HepG2 (cell line): Measurements from ENCODE around the gene MEX3A. TPM values are rescaled to one million over a fixed set of nuclear protein-coding genes. Genes with fewer than 3 reads are reported as not detected.

Experiments
- ATAC-seq: fragments of 200-7000 bp; cut with Tn5 transposase; 3 replicates; pipeline ENCODE4 v1.9.1; 2020; ENCODE audit warnings: mild to moderate bottlenecking, moderate library complexity
- BruUV-seq: library from RNA; stranded (reverse); fragments of 400-500 nt; replicated peaks from 2 replicates; lab custom pipeline; 2021; lab: Mats Ljungman, UMichigan
- CTCF ChIA-PET: fragments of 300-600 bp; formaldehyde crosslinking; extraction: SDS; loops from one replicate; lab custom pipeline; 2021; ENCODE audit warnings: low total read pairs, inconsistent platforms, low intra/inter-chr PET ratio; lab: Yijun Ruan, JAX
- POLR2A ChIA-PET: fragments of 350-600 bp; sonication (Branson Sonifier 250); formaldehyde crosslinking; loops from one replicate; lab custom pipeline; 2020; ENCODE audit warnings: antibody characterized with exemption, inconsistent platforms; lab: Yijun Ruan, JAX
- DNase-seq: peaks from one replicate; pipeline ENCODE4 v3.0.0-alpha.2; 2015; ENCODE audit warnings: low spot score
- FAIRE-seq: peaks from 3 replicates; lab custom pipeline; 2011; peaks lifted over from hg19 to GRCh38; lab: Jason Lieb, UNC
- H2AFZ ChIP-seq: one replicate; pipeline ENCODE4 v1.6.1; 2011; ENCODE audit warnings: low read length, inconsistent platforms
- H3K27ac ChIP-seq: fragments of 300-600 bp; 3 replicates; pipeline ENCODE4 v1.8.0; 2011; ENCODE audit warnings: mixed run types, mild to moderate bottlenecking, mixed read lengths, low read length, inconsistent platforms; ENCODE audit not compliant: insufficient read depth; ENCODE audit errors: extremely low read length
- H3K27me3 ChIP-seq, 2 experiments: fragments of 200-600 bp in 1 of 2; 2 replicates in 1 of 2; 3 replicates in 1 of 2; pipeline versions ENCODE4 v1.6.0 to v1.8.0; 2011; ENCODE audit warnings: low read length in 2 of 2, mild to moderate bottlenecking in 2 of 2, moderate library complexity in 2 of 2, inconsistent platforms in 1 of 2; ENCODE audit not compliant: insufficient read depth in 2 of 2, control insufficient read depth in 1 of 2
- H3K36me3 ChIP-seq, 2 experiments: fragments of 200-600 bp in 1 of 2; replicated peaks in 1 of 2; 2 replicates in 1 of 2; 3 replicates in 1 of 2; pipeline versions ENCODE4 v1.5.1 to v1.8.0; 2011; ENCODE audit warnings: low read length in 2 of 2, inconsistent platforms in 1 of 2; ENCODE audit not compliant: insufficient read depth in 2 of 2, control insufficient read depth in 1 of 2
- H3K4me1 ChIP-seq: 2 replicates; pipeline ENCODE4 v1.5.1; 2012; ENCODE audit warnings: low read length, inconsistent platforms; ENCODE audit not compliant: insufficient read depth
- H3K4me2 ChIP-seq: 2 replicates; pipeline ENCODE4 v1.6.0; 2011; ENCODE audit warnings: low read depth, low read length, inconsistent platforms
- H3K4me3 ChIP-seq, 3 experiments: fragments of 200-600 bp in 1 of 3; sonication (generic), shearing (Covaris generic) in 1 of 3; replicated peaks in 1 of 3; 2 replicates each; pipeline ENCODE4 v1.5.1; 2011 to 2016; ENCODE audit warnings: low read length in 3 of 3, inconsistent platforms in 2 of 3, low read depth in 2 of 3, mild to moderate bottlenecking in 2 of 3, control low read depth in 1 of 3, mixed read lengths in 1 of 3; ENCODE audit not compliant: insufficient read depth in 1 of 3
- H3K79me2 ChIP-seq: one replicate; pipeline ENCODE4 v1.6.1; 2011; ENCODE audit warnings: low read length, inconsistent platforms; ENCODE audit not compliant: insufficient read depth
- H3K9ac ChIP-seq: 2 replicates; pipeline ENCODE4 v1.6.0; 2011; ENCODE audit warnings: mild to moderate bottlenecking, low read depth, low read length, inconsistent platforms; ENCODE audit not compliant: insufficient read depth
- H3K9me3 ChIP-seq: 2 replicates; pipeline ENCODE4 v1.5.1; 2012; ENCODE audit warnings: mild to moderate bottlenecking, low read length
- H4K20me1 ChIP-seq: 2 replicates; pipeline ENCODE4 v1.6.0; 2011; ENCODE audit warnings: inconsistent platforms, mild to moderate bottlenecking, low read length, moderate library complexity; ENCODE audit not compliant: insufficient read depth
- CHD4 ChIP-seq: fragments of 200-600 bp; sonication (generic); IDR thresholded peaks from 2 replicates; pipeline ENCODE4 v1.7.0; 2017; ENCODE audit warnings: mild to moderate bottlenecking, low read length, borderline replicate concordance
- CREM ChIP-seq, 2 experiments: sonication (generic) in 1 of 2; formaldehyde crosslinking in 1 of 2; IDR thresholded peaks; 2 replicates each; pipeline versions ENCODE4 v1.4.0 to v1.6.1; 2016 to 2020; ENCODE audit warnings: antibody characterized with exemption in 1 of 2, mild to moderate bottlenecking in 1 of 2, missing genetic modification reagents in 1 of 2
- GMEB2 ChIP-seq: IDR thresholded peaks from 2 replicates; pipeline ENCODE4 v1.6.1; 2016; ENCODE audit warnings: missing biosample characterization, missing genetic modification reagents, low read depth
- KDM1A ChIP-seq: IDR thresholded peaks from 2 replicates; pipeline ENCODE4 v1.6.1; 2016; ENCODE audit warnings: missing compliant biosample characterization
- KDM2A ChIP-seq: sonication (generic); formaldehyde crosslinking; IDR thresholded peaks from 2 replicates; pipeline ENCODE4 v1.4.0; 2020; ENCODE audit warnings: low read depth, missing genetic modification reagents, borderline replicate concordance
- NPAS2 ChIP-seq: sonication (generic); formaldehyde crosslinking; IDR thresholded peaks from 2 replicates; pipeline ENCODE4 v1.8.0; 2022; ENCODE audit warnings: mild to moderate bottlenecking, missing genetic modification reagents, borderline replicate concordance
- ZBTB42 ChIP-seq: sonication (generic); formaldehyde crosslinking; IDR thresholded peaks from 2 replicates; pipeline ENCODE4 v1.5.0; 2020; ENCODE audit warnings: mild to moderate bottlenecking, missing genetic modification reagents
- ZMYM3 ChIP-seq: sonication (generic); formaldehyde crosslinking; IDR thresholded peaks from 2 replicates; pipeline ENCODE4 v1.5.1; 2020; ENCODE audit warnings: mild to moderate bottlenecking, missing genetic modification reagents
- ZNF263 ChIP-seq: sonication (generic); formaldehyde crosslinking; IDR thresholded peaks from 2 replicates; pipeline ENCODE4 v1.4.0; 2020; ENCODE audit warnings: missing genetic modification reagents
- ZNF484 ChIP-seq: sonication (generic); formaldehyde crosslinking; IDR thresholded peaks from 2 replicates; pipeline ENCODE4 v1.5.1; 2020; ENCODE audit warnings: mild to moderate bottlenecking, low read depth, missing genetic modification reagents, borderline replicate concordance
- ZNF629 ChIP-seq: sonication (generic); formaldehyde crosslinking; conservative IDR thresholded peaks from 2 replicates; pipeline ENCODE4 v1.5.0; 2020; ENCODE audit warnings: missing genetic modification reagents
- ZNF652 ChIP-seq: IDR thresholded peaks from 2 replicates; pipeline ENCODE4 v1.6.1; 2016; ENCODE audit warnings: low read depth, borderline replicate concordance
- WGBS: methylation state at CpG from one replicate; pipeline ENCODE4 v1.1.6; 2017; ENCODE audit warnings: low lambda C conversion rate; 5-methylcytosine and 5-hydroxymethylcytosine counted together
- in situ Hi-C: cut with HindIII; loops from 2 replicates; pipeline ENCODE4 v1.10.0; 2017; ENCODE audit warnings: low pct_unique_long_range_greater_than_20kb; ENCODE audit not compliant: extremely low pct_ligation_motif_present
- intact Hi-C: fragments of 100-400 bp; cut with micrococcal nuclease; formaldehyde crosslinking; loops from one replicate; pipeline ENCODE4 v1.10.0; 2022; ENCODE audit not compliant: unreplicated experiment
- polyA plus RNA-seq, 8 experiments: library from polyadenylated mRNA; depleted of rRNA in 3 of 8; stranded (reverse) in 7 of 8; unstranded in 1 of 8; fragments of >200 nt; fragmentation: Illumina TruSeq in 4 of 8; extraction: Trizol in 4 of 8; gene quantifications; 2 replicates each; pipeline versions ENCODE4 v1.2.1 to v1.2.3, GENCODE V29; 2011 to 2016; ENCODE audit warnings: low read depth in 4 of 8, missing spikeins in 1 of 8, mixed read lengths in 1 of 8; ENCODE audit not compliant: insufficient read depth in 1 of 8
- total RNA-seq, 5 experiments: library from RNA; depleted of rRNA; stranded (reverse); fragments of >200 nt; fragmentation: Illumina TruSeq; extraction: Trizol; gene quantifications; 2 replicates each; pipeline ENCODE4 v1.2.3, GENCODE V29; 2016; ENCODE audit warnings: low read depth in 1 of 5

Gene MEX3A
- total and polyA plus RNA-seq, 2 of the 13 experiments (the other 11 are each of a cell fraction or from before 2014, with no cell fraction given) = 7.6 to 9.1 TPM

GRCh38 chr1:156112276-156113137 is 30.2 kb upstream of the MEX3A start:
- H3K9ac ChIP-seq = no peak overlapping the region
- no peaks in the 10 kb centered on the region; a peak in 1 of 5 replicates for H3K27me3 ChIP-seq
- H3K79me2 ChIP-seq = peaks cover 28% of the 10 kb centered on the region
- no peak overlapping the region for H2AFZ ChIP-seq
- ATAC-seq = no peak
- TF ChIP-seq ZNF263 (CRISPR knock-in tag) (0 out of 2 replicates have a peak, but pooled peaks have one; percentile 26), ZNF652 (CRISPR knock-in tag) (peak; percentile 57), CREM (IDR thresholded peaks at IDR 0.05) (no peak), CREM (CRISPR knock-in tag; IDR thresholded peaks at IDR 0.05) (no peak)
- TF ChIP-seq, all 625 proteins: peak for 2
- intact Hi-C loops = no loop called here
- ChIA-PET CTCF (no interaction called here), POLR2A (interaction anchor here (0.9 to 6.1 kb wide), 3 partner anchors 8 to 16 kb away, joined by 3 to 90 read pairs (median 34); no protein-coding TSS in a partner anchor)
- Histone ChIP-seq H3K4me3 (no peak overlapping the region), H3K9me3 (no peaks in the 10 kb centered on the region), H3K4me1 (peaks cover 68% of the 10 kb centered on the region), H3K27ac (no peak overlapping the region), H3K4me2 (no peak overlapping the region; the same call in 1 of the 2 replicates), H3K36me3 (no peaks in the 10 kb centered on the region), H4K20me1 (peaks cover 6% of the 10 kb centered on the region; the same call in 1 of the 2 replicates)
- in situ Hi-C loops = no loop called here
- FAIRE-seq (no peak), DNase-seq (no peak)
- 25% methylated on average over 8 of the region's 10 CpGs for WGBS
- BruUV-seq = no TSS peak

GRCh38 chr1:156111355-156111962 is 29.2 kb upstream of the MEX3A start:
- Histone ChIP-seq H3K27me3 (peaks cover 0 to 8% of the 10 kb centered on the region in 2 experiments; a peak in 1 of 5 replicates), H3K79me2 (peaks cover 18% of the 10 kb centered on the region), H3K4me1 (peaks cover 67% of the 10 kb centered on the region), H3K9me3 (no peaks in the 10 kb centered on the region), H4K20me1 (peaks cover 6% of the 10 kb centered on the region; the same call in 1 of the 2 replicates), H3K4me3 (no peak overlapping the region), H3K4me2 (no peak overlapping the region), H2AFZ (no peak overlapping the region), H3K9ac (no peak overlapping the region), H3K27ac (no peak overlapping the region), H3K36me3 (no peaks in the 10 kb centered on the region)
- TF ChIP-seq NPAS2 (CRISPR knock-in tag) = no peak
- TF ChIP-seq KDM2A (CRISPR knock-in tag) = no peak
- TF ChIP-seq GMEB2 (CRISPR knock-in tag) = no peak
- TF ChIP-seq ZNF484 (CRISPR knock-in tag) = no peak
- peak; percentile 95 for TF ChIP-seq ZNF629 (CRISPR knock-in tag)
- 0 out of 2 replicates have a peak, but pooled peaks have one; percentile 51 for TF ChIP-seq KDM1A (CRISPR knock-in tag)
- TF ChIP-seq ZBTB42 (CRISPR knock-in tag) = no peak
- TF ChIP-seq CHD4 = peak; percentile 80; the same call in 1 of the 2 replicates
- TF ChIP-seq ZMYM3 (CRISPR knock-in tag) = peak; percentile 61; the same call in 1 of the 2 replicates
- DNase-seq (no peak), ATAC-seq (no peak), FAIRE-seq (no peak)
- no TSS peak for BruUV-seq
- ChIA-PET POLR2A (interaction anchor here (4.6 to 6.1 kb wide), 2 partner anchors 12 to 17 kb away, joined by 34 to 90 read pairs; no protein-coding TSS in a partner anchor), CTCF (no interaction called here)
- intact Hi-C loops (no loop called here), in situ Hi-C loops (no loop called here)
- WGBS = 28% methylated on average over 4 of the region's 4 CpGs
